ENCODE results near the gene AKAP17A.

AKAP17A gene

DNA sequence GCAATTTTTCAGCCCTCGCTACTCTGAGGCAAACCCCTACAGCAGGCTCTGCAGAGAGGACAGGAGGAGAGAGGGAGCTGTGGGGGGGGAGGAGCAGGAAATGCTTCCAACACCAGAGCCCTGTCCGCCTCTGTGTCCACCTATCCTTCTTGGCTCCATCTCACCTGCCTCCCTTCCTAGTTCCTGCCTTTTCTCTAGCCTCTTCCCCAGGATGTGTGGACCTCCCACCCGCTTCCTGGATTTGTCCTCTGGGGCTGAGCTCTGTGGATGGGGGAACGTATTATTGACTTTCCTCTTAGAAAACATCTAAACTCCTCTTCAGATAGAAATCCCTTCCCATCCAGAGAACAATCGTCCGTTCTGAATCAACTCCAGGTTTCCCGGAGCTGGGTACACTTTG, 37.8 kb downstream of the AKAP17A start:
- no peak overlapping the region for H3K27ac ChIP-seq (ENCODE audit: low read length)
- no peaks in the 10 kb centered on the region for H3K36me3 ChIP-seq (replicated peaks; ENCODE audit: insufficient read depth, low read length)
- no peaks in the 10 kb centered on the region for H4K20me1 ChIP-seq (ENCODE audit: insufficient read depth, low read length)
- H3K9ac ChIP-seq (ENCODE audit: low read length): no peak overlapping the region
- no peak for DNase-seq
- H3K4me1 ChIP-seq (ENCODE audit: low read length): no peaks in the 10 kb centered on the region
- TF ChIP-seq EZH2phosphoT487 (IDR thresholded peaks at IDR 0.05; ENCODE audit: low read length): no peak
- H3K9me2 ChIP-seq (replicated peaks; ENCODE audit: insufficient read depth, low read length): no peaks in the 10 kb centered on the region
- H3K79me2 ChIP-seq (ENCODE audit: low read length): no peaks in the 10 kb centered on the region
- no peak overlapping the region for H3K4me3 ChIP-seq (ENCODE audit: low read length)
- H3K9me3 ChIP-seq (replicated peaks; ENCODE audit: insufficient read depth, low read length): no peaks in the 10 kb centered on the region
- no peaks in the 10 kb centered on the region for H3F3A ChIP-seq (ENCODE audit: insufficient read depth, low read length)
- no peaks in the 10 kb centered on the region for H3K27me3 ChIP-seq (replicated peaks; ENCODE audit: insufficient read depth, low read length)
- H3K4me2 ChIP-seq (ENCODE audit: low read depth, low read length): no peak overlapping the region
- no peak overlapping the region for H2AFZ ChIP-seq (ENCODE audit: low read length)

DNA sequence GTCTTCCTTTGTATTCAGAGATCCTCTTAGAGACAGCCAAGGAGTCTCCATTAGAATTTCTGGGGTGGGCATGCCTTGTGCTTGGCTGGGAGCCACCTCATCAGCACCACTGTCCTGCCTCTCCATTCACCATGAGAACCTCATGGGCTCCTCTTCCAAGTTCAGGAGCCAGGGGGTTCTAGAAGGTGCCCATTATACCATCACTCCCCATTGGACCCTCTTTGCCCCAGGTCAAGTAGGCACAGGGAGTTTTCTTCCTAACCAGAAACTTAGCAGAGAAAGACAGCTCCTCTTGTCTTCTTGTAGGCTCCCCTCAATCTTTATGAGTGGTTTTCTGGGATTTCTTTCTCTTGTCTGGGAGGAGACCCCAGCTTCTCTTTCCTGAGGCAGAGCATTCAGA, 54.6 kb downstream of the AKAP17A start:
- H4K20me1 ChIP-seq (ENCODE audit: insufficient read depth, low read length): no peaks in the 10 kb centered on the region
- H3K4me3 ChIP-seq (ENCODE audit: low read length): no peak overlapping the region
- no peaks in the 10 kb centered on the region for H3K4me1 ChIP-seq (ENCODE audit: low read length)
- H3K27ac ChIP-seq (ENCODE audit: low read length): no peak overlapping the region
- TF ChIP-seq, protein P1, sequence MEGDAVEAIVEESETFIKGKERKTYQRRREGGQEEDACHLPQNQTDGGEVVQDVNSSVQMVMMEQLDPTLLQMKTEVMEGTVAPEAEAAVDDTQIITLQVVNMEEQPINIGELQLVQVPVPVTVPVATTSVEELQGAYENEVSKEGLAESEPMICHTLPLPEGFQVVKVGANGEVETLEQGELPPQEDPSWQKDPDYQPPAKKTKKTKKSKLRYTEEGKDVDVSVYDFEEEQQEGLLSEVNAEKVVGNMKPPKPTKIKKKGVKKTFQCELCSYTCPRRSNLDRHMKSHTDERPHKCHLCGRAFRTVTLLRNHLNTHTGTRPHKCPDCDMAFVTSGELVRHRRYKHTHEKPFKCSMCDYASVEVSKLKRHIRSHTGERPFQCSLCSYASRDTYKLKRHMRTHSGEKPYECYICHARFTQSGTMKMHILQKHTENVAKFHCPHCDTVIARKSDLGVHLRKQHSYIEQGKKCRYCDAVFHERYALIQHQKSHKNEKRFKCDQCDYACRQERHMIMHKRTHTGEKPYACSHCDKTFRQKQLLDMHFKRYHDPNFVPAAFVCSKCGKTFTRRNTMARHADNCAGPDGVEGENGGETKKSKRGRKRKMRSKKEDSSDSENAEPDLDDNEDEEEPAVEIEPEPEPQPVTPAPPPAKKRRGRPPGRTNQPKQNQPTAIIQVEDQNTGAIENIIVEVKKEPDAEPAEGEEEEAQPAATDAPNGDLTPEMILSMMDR (IDR thresholded peaks at IDR 0.05; ENCODE audit: low read length): no peak
- no peak for TF ChIP-seq EZH2 (optimal IDR thresholded peaks at IDR 0.05; ENCODE audit: low read depth, low read length)
- TF ChIP-seq EZH2phosphoT487 (IDR thresholded peaks at IDR 0.05; ENCODE audit: low read length): no peak
- DNase-seq: no peak
- no peaks in the 10 kb centered on the region for H3K27me3 ChIP-seq (replicated peaks; ENCODE audit: insufficient read depth, low read length)
- no peak overlapping the region for H2AFZ ChIP-seq (ENCODE audit: low read length)
- no peak overlapping the region for H3K9ac ChIP-seq (ENCODE audit: low read length)
- H3K4me2 ChIP-seq (ENCODE audit: low read depth, low read length): no peak overlapping the region
- H3K9me3 ChIP-seq (replicated peaks; ENCODE audit: insufficient read depth, low read length): no peaks in the 10 kb centered on the region
- no peaks in the 10 kb centered on the region for H3K36me3 ChIP-seq (replicated peaks; ENCODE audit: insufficient read depth, low read length)
- no peaks in the 10 kb centered on the region for H3K9me2 ChIP-seq (replicated peaks; ENCODE audit: insufficient read depth, low read length)
- no peaks in the 10 kb centered on the region for H3K79me2 ChIP-seq (ENCODE audit: low read length)
- no peaks in the 10 kb centered on the region for H3F3A ChIP-seq (ENCODE audit: insufficient read depth, low read length)

DNA sequence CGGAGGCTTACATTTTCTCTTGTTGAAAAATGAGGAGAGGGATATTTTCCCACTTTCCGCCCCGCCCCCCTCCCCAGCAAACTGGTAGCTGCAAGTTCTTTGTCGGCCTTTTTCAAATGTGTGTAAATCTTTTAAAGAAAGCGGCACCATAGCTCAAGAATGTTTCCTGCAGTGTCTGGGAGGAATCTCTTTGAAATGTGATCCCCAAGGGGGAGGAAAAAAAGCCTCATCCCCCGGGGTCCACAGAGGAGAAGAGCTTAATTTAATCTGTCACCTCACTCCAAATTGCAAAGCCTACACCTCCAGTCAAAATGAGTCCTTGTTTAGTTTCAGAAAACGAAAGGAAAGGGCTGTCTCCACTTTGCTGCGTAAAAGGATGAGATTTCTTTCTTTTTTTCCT, 58.2 kb downstream of the AKAP17A start:
- Histone ChIP-seq H3K36me3 (replicated peaks; ENCODE audit: insufficient read depth, low read length) (no peaks in the 10 kb centered on the region), H3K27ac (ENCODE audit: low read length) (no peak overlapping the region)

More for the DNA sequence above, 58.2 kb downstream of the AKAP17A start:
- Histone ChIP-seq H3K9ac (ENCODE audit: low read length) (no peak overlapping the region), H2AFZ (ENCODE audit: low read length) (no peak overlapping the region), H3K9me2 (replicated peaks; ENCODE audit: insufficient read depth, low read length) (no peaks in the 10 kb centered on the region), H3K4me2 (ENCODE audit: low read depth, low read length) (no peak overlapping the region), H3K9me3 (replicated peaks; ENCODE audit: insufficient read depth, low read length) (no peaks in the 10 kb centered on the region), H3K27me3 (replicated peaks; ENCODE audit: insufficient read depth, low read length) (no peaks in the 10 kb centered on the region), H3K79me2 (ENCODE audit: low read length) (no peaks in the 10 kb centered on the region), H3K4me1 (ENCODE audit: low read length) (no peaks in the 10 kb centered on the region), H4K20me1 (ENCODE audit: insufficient read depth, low read length) (no peaks in the 10 kb centered on the region), H3F3A (ENCODE audit: insufficient read depth, low read length) (no peaks in the 10 kb centered on the region), H3K4me3 (ENCODE audit: low read length) (no peak overlapping the region)
- TF ChIP-seq EZH2phosphoT487 (IDR thresholded peaks at IDR 0.05; ENCODE audit: low read length): no peak
- TF ChIP-seq, protein P1 (IDR thresholded peaks at IDR 0.05; ENCODE audit: low read length): no peak
- no peak for TF ChIP-seq EZH2 (optimal IDR thresholded peaks at IDR 0.05; ENCODE audit: low read depth, low read length)
- DNase-seq: no peak
